Natural killer cell (primary cell): ENCODE measurements around the gene PTPN6. TPM values are rescaled to one million over a fixed set of nuclear protein-coding genes. Genes with fewer than 3 reads are reported as not detected.

Experiments used
- ATAC-seq, 3 donors: fragments of 150-1000 bp in 2 of 3; fragments of 200-7000 bp in 1 of 3; cut with Tn5 transposase; 1 replicate in 1 of 3; 2 replicates in 2 of 3; pipeline ENCODE4 v1.10.0; 2021; ENCODE audit warnings: mild to moderate bottlenecking in 2 of 3, moderate library complexity in 2 of 3
- DNase-seq, 2 donors: peaks; one replicate each; pipeline versions ENCODE4 v3.0.0 to v3.0.0-alpha.2; 2013 to 2021; ENCODE audit warnings: mixed read lengths in 1 of 2
- H3K27ac ChIP-seq: one replicate; pipeline ENCODE4 v1.5.1; 2013; ENCODE audit warnings: mild to moderate bottlenecking, low read length
- H3K27me3 ChIP-seq: one replicate; pipeline ENCODE4 v1.6.1; 2013; ENCODE audit warnings: low read length; ENCODE audit not compliant: control insufficient read depth, insufficient read depth
- H3K36me3 ChIP-seq: one replicate; pipeline ENCODE4 v1.6.1; 2013; ENCODE audit warnings: low read length; ENCODE audit not compliant: control insufficient read depth, insufficient read depth
- H3K4me1 ChIP-seq: one replicate; pipeline ENCODE4 v1.6.1; 2013; ENCODE audit warnings: low read length; ENCODE audit not compliant: control insufficient read depth, insufficient read depth
- H3K4me3 ChIP-seq: one replicate; pipeline ENCODE4 v1.5.1; 2013; ENCODE audit warnings: low read length
- H3K9me3 ChIP-seq: one replicate; pipeline ENCODE4 v1.6.1; 2013; ENCODE audit warnings: low read length; ENCODE audit not compliant: control insufficient read depth, insufficient read depth
- H3K27ac Mint-ChIP-seq, 2 donors: one replicate each; pipeline ENCODE4 v1.8.0; 2022; ENCODE audit warnings: mild to moderate bottlenecking in 2 of 2, mixed read lengths in 2 of 2, moderate library complexity in 1 of 2
- H3K27me3 Mint-ChIP-seq, 2 donors: one replicate each; pipeline ENCODE4 v1.8.0; 2022; ENCODE audit warnings: low read depth in 2 of 2, mixed read lengths in 2 of 2
- H3K36me3 Mint-ChIP-seq: one replicate; pipeline ENCODE4 v1.8.0; 2022; ENCODE audit warnings: mixed read lengths
- H3K4me1 Mint-ChIP-seq, 2 donors: one replicate each; pipeline ENCODE4 v1.8.0; 2022; ENCODE audit warnings: mixed read lengths in 2 of 2
- H3K4me3 Mint-ChIP-seq: one replicate; pipeline ENCODE4 v1.8.0; 2022; ENCODE audit warnings: mild to moderate bottlenecking, moderate library complexity, mixed read lengths
- H3K9me3 Mint-ChIP-seq, 2 donors: one replicate each; pipeline ENCODE4 v1.8.0; 2022; ENCODE audit warnings: mixed read lengths in 2 of 2
- WGBS: methylation state at CpG from one replicate; pipeline ENCODE4 v1.1.7; 2013; ENCODE audit warnings: missing lambda C conversion rate; ENCODE audit not compliant: insufficient coverage; 5-methylcytosine and 5-hydroxymethylcytosine counted together
- intact Hi-C: fragments of 100-400 bp; cut with micrococcal nuclease; formaldehyde crosslinking; loops from one replicate; pipeline ENCODE4 v1.14.2; 2022
- total RNA-seq, 4 donors: library from RNA; stranded (reverse); fragments of 120-200 nt in 1 of 4; gene quantifications; one replicate each; pipeline versions ENCODE4 v1.2.3 to v1.2.4, GENCODE V29; 2013 to 2022
- TF ChIP-seq, protein P1 (sequence below): fragments of 200-600 bp; IDR thresholded peaks from one replicate; pipeline ENCODE4 v1.8.0; 2022; ENCODE audit warnings: antibody characterized with exemption

Gene PTPN6
- total RNA-seq, 3 donors from 2014 or later (not counting 1 experiment from before 2014, with no cell fraction given), result 279 to 357 (median 312) TPM

DNA sequence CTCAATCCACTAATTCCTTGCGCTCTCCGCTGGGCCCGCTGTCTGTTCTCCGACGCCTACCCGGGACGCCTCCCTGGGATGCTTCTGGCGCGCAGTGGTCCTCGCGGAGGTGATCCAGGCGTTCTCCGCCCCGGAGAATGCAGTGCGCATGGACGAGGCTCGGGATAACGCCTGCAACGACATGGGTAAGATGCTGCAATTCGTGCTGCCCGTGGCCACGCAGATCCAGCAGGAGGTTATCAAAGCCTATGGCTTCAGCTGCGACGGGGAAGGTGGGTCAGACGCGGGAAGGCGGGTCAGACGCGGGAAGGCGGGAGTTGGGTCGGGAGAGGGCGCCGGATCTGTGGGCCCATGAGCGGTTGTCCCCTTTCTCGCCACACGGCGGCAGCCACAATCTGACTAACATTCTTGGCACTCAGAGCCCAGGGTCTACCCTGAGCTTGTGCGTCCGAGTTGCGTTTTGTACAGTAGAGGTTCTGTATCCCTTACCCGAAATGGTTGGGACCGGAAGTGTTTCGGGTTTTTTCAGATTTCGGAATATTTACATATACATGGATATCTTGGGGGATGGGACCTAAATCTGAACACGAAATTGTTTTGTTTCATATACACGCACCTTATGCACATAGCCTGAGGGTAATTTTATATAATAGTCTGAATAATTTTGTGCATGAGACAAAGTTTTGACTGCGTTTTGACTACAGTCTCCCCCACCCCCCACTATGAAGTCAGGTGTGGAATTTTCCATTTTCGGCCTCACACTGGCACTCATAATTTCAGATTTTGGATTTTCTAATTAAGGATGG, 6.6 kb upstream of the PTPN6 start:
- peak; percentile 83 to 94 for DNase-seq
- peak overlapping the region; percentile 82 for H3K4me3 Mint-ChIP-seq
- Histone ChIP-seq H3K9me3 (no peaks in the 10 kb centered on the region), H3K27ac (peak overlapping the region; percentile 99), H3K36me3 (no peaks in the 10 kb centered on the region), H3K4me1 (peaks cover 66% of the 10 kb centered on the region), H3K27me3 (no peaks in the 10 kb centered on the region), H3K4me3 (peak overlapping the region; percentile 91)
- H3K27ac Mint-ChIP-seq, result peak overlapping the region; percentile 98 to 99
- peaks cover 61 to 69% of the 10 kb centered on the region in 2 donors for H3K4me1 Mint-ChIP-seq
- intact Hi-C loops, result loop anchor here (1.0 to 2.0 kb wide), 3 partner anchors 15 to 21 kb away; no protein-coding TSS in a partner anchor
- no peaks in the 10 kb centered on the region for H3K36me3 Mint-ChIP-seq
- H3K27me3 Mint-ChIP-seq, result no peaks in the 10 kb centered on the region
- under 1% methylated on average over 41 of the region's 48 CpGs for WGBS
- ATAC-seq, result peak; percentile 51 to 73 (median 53)
- TF ChIP-seq, protein P1, sequence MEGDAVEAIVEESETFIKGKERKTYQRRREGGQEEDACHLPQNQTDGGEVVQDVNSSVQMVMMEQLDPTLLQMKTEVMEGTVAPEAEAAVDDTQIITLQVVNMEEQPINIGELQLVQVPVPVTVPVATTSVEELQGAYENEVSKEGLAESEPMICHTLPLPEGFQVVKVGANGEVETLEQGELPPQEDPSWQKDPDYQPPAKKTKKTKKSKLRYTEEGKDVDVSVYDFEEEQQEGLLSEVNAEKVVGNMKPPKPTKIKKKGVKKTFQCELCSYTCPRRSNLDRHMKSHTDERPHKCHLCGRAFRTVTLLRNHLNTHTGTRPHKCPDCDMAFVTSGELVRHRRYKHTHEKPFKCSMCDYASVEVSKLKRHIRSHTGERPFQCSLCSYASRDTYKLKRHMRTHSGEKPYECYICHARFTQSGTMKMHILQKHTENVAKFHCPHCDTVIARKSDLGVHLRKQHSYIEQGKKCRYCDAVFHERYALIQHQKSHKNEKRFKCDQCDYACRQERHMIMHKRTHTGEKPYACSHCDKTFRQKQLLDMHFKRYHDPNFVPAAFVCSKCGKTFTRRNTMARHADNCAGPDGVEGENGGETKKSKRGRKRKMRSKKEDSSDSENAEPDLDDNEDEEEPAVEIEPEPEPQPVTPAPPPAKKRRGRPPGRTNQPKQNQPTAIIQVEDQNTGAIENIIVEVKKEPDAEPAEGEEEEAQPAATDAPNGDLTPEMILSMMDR, result peak; percentile 90
- no peaks in the 10 kb centered on the region for H3K9me3 Mint-ChIP-seq

DNA sequence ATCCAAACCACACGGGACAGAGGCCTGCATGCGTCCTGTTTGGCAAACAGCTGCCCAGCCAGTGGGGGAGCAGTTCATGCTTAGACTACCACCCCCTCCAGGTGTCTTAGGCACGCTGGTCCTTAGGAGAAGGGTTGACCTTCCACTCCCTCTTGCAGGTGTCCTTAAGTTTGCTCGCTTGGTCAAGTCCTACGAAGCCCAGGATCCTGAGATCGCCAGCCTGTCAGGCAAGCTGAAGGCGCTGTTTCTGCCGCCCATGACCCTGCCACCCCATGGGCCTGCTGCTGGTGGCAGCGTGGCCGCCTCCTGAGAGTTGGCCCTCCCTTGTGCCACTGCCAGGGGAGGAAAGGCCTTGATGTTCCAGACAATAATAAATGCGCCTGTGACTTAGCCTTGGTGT, 5.5 kb upstream of the PTPN6 start:
- Histone ChIP-seq H3K27me3 (no peaks in the 10 kb centered on the region), H3K9me3 (no peaks in the 10 kb centered on the region), H3K4me3 (no peak overlapping the region), H3K36me3 (no peaks in the 10 kb centered on the region), H3K27ac (peak overlapping the region; percentile 99), H3K4me1 (peaks cover 76% of the 10 kb centered on the region)
- TF ChIP-seq, protein P1, result no peak
- intact Hi-C loops, result loop anchor here (2.0 kb wide), 1 partner anchor 21 kb away; no protein-coding TSS in a partner anchor
- Mint-ChIP-seq H3K4me1 (peaks cover 71 to 76% of the 10 kb centered on the region in 2 donors), H3K27ac (peak overlapping the region; percentile 98 to 99), H3K4me3 (no peak overlapping the region), H3K9me3 (no peaks in the 10 kb centered on the region), H3K36me3 (no peaks in the 10 kb centered on the region), H3K27me3 (no peaks in the 10 kb centered on the region)
- ATAC-seq (no peak), DNase-seq (no peak)
- 83% methylated on average over 11 of the region's 11 CpGs for WGBS

DNA sequence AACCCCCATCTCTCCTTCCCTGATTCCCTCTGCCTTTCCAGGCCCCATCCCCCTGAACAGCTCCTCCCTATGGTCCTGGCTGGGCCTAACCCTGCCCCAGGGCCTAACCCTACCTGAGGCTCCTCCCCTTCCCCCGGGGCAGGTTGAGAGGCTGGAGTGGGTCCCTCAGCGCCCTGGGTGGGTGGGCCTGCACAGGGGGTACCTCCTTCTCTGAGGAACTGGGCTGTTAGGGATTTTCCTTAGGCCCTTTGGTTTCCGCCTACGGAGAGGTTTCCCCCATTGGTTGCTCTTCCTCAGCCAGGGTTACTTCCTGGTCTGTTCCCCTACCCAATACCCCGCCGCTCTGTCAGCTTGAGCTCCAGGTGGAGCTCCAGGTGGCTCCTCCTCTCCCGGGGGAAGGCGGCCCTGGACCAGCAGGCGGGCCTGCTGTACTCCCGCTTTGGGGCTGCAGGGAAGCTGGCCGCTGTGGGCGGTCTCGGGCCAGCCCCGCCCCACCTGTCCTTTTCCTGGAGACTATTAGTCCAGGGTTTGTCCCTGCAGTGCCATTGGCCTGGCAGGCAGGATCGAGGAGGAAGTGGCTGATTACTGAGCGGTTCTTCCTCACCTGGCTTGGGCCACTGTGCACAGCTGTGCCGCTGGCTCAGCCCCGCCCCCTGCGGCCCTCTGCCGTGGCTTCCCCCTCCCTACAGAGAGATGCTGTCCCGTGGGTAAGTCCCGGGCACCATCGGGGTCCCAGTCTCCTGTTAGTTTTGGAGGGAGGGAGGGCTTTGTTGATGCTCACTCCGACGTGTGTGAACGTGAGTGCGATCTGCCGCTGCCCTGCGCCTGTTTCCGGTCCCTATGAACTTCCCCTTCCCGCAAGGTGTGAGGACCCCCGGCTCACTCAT, 4.9 kb upstream of the PTPN6 start:
- Histone ChIP-seq H3K4me3 (peak overlapping the region; percentile 21), H3K27me3 (no peaks in the 10 kb centered on the region), H3K9me3 (no peaks in the 10 kb centered on the region), H3K4me1 (peaks cover 81% of the 10 kb centered on the region), H3K36me3 (no peaks in the 10 kb centered on the region), H3K27ac (peak overlapping the region; percentile 99)
- ATAC-seq, result peak in 2 of 3 donors; percentile 8 to 12
- H3K4me3 Mint-ChIP-seq, result peak overlapping the region; percentile 63
- TF ChIP-seq, protein P1, result no peak
- peak in 1 of 2 donors; percentile 80 for DNase-seq
- WGBS, result 11% methylated on average over 32 of the region's 32 CpGs
- H3K4me1 Mint-ChIP-seq, result peaks cover 76 to 80% of the 10 kb centered on the region in 2 donors
- no peaks in the 10 kb centered on the region for H3K9me3 Mint-ChIP-seq
- H3K27ac Mint-ChIP-seq, result peak overlapping the region; percentile 98 to 99
- H3K27me3 Mint-ChIP-seq, result no peaks in the 10 kb centered on the region
- no peaks in the 10 kb centered on the region for H3K36me3 Mint-ChIP-seq
- intact Hi-C loops, result no loop called here
